CD4-positive, alpha-beta T cell treated with Interleukin-15 for 4 hours (primary cell): ENCODE results near the gene ACOX3.
"Not testable (repeated sequence)": the region's sequence is repeated elsewhere in the genome, so short reads cannot be mapped to it uniquely, and the experiment has no call there.

ENCODE experiments used
- DNase-seq: peaks from one replicate; pipeline ENCODE4 v3.0.0-alpha.2; 2020; ENCODE audit warnings: low spot score

The ACOX3 gene

GRCh38 chr4:8433136-8433535 lies 7.4 kb downstream of the ACOX3 start:
- no peak for DNase-seq

- no peak for DNase-seq
Observed at GRCh38 chr4:8431553-8431952, 9.0 kb downstream of the ACOX3 start.

- peak; percentile 93 for DNase-seq
Observed at GRCh38 chr4:8428288-8429097, 12.0 kb downstream of the ACOX3 start.

- peak; percentile 19 for DNase-seq
Observed at GRCh38 chr4:8427761-8428287, 12.7 kb downstream of the ACOX3 start.

- no peak for DNase-seq
Observed at GRCh38 chr4:8427262-8427661, 13.3 kb downstream of the ACOX3 start.

- DNase-seq: no peak
Observed at GRCh38 chr4:8422786-8423185, 17.7 kb downstream of the ACOX3 start.

GRCh38 chr4:8422327-8422726 lies 18.2 kb downstream of the ACOX3 start:
- no peak for DNase-seq

GRCh38 chr4:8420151-8420550 lies 20.4 kb downstream of the ACOX3 start:
- not testable (repeated sequence) for DNase-seq

- DNase-seq: no peak
Observed at GRCh38 chr4:8419222-8420041, 21.1 kb downstream of the ACOX3 start.

- no peak for DNase-seq
Observed at GRCh38 chr4:8417071-8417614, 23.4 kb downstream of the ACOX3 start.

- DNase-seq: peak; percentile 54
Observed at GRCh38 chr4:8414377-8414776, 26.1 kb downstream of the ACOX3 start.

GRCh38 chr4:8412288-8412687 lies 28.2 kb downstream of the ACOX3 start:
- no peak for DNase-seq

GRCh38 chr4:8411351-8412180 lies 29.0 kb downstream of the ACOX3 start:
- DNase-seq: no peak

- DNase-seq: no peak
Observed at GRCh38 chr4:8410641-8411271, 29.8 kb downstream of the ACOX3 start.

GRCh38 chr4:8410066-8410625 lies 30.4 kb downstream of the ACOX3 start:
- DNase-seq: no peak

- peak; percentile 79 for DNase-seq
Observed at GRCh38 chr4:8409264-8410065, 31.1 kb downstream of the ACOX3 start.

- DNase-seq: no peak
Observed at GRCh38 chr4:8407756-8408155, 32.8 kb downstream of the ACOX3 start.

GRCh38 chr4:8407316-8407715 lies 33.2 kb downstream of the ACOX3 start:
- no peak for DNase-seq

- not testable (repeated sequence) for DNase-seq
Observed at GRCh38 chr4:8406887-8407286, 33.6 kb downstream of the ACOX3 start.

GRCh38 chr4:8405516-8405875 lies 35.0 kb downstream of the ACOX3 start:
- DNase-seq: no peak
